Measurements from ENCODE around the gene ARHGAP11B.
"Not testable (repeated sequence)": the region's sequence is repeated elsewhere in the genome, so short reads cannot be mapped to it uniquely, and the experiment has no call there.

ARHGAP11B gene

GRCh38 chr15:30625436-30626193 is at the start of gene ARHGAP11B:
Gene ARHGAP11B (plus strand): TSS chr15:30626128.
- not testable (repeated sequence) for H3K27me3 ChIP-seq (ENCODE audit: insufficient read depth, low read length); H3K4me1 ChIP-seq (ENCODE audit: insufficient read depth, low read length); H3K9me3 ChIP-seq (ENCODE audit: low read length); H3K36me3 ChIP-seq (ENCODE audit: insufficient read depth, low read length)
- peak within 1 kb of the TSS; percentile 27 for H2AFZ ChIP-seq (ENCODE audit: low read depth, low read length)
- peak within 1 kb of the TSS; percentile 61 for H3K4me3 ChIP-seq (ENCODE audit: low read length)

- not testable (repeated sequence) for H3K36me3 ChIP-seq (ENCODE audit: insufficient read depth, low read length); H3K4me3 ChIP-seq (ENCODE audit: low read length); H3K9me3 ChIP-seq (ENCODE audit: low read length); H2AFZ ChIP-seq (ENCODE audit: low read depth, low read length); H3K4me1 ChIP-seq (ENCODE audit: insufficient read depth, low read length); H3K27me3 ChIP-seq (ENCODE audit: insufficient read depth, low read length)
Observed at GRCh38 chr15:30579394-30579970, 46.4 kb upstream of the ARHGAP11B start.

DNA sequence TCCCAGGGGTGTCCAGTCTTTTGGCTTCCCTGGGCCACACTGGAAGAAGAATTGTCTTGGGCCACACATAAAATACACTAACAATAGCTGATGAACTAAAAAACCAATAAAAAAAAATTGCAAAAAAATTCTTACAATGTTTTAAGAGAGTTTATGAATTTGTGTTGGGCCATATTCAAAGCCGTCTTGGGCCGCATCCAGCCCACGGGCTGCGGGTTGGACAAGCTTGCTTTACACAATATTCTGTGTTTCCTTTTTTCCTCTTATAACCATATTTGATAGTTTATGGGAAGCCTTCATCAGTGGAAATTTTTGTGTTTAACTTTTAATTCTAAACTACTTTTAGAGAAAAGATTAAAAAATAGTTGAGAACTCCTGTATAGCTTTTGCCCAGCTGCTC is 45.2 kb upstream of the ARHGAP11B start:
- not testable (repeated sequence) for H3K36me3 ChIP-seq (ENCODE audit: insufficient read depth, low read length); H3K4me3 ChIP-seq (ENCODE audit: low read length); H2AFZ ChIP-seq (ENCODE audit: low read depth, low read length); H3K27me3 ChIP-seq (ENCODE audit: insufficient read depth, low read length); H3K4me1 ChIP-seq (ENCODE audit: insufficient read depth, low read length); H3K9me3 ChIP-seq (ENCODE audit: low read length)

GRCh38 chr15:30598953-30599352 is 27.0 kb upstream of the ARHGAP11B start:
- H3K36me3 ChIP-seq (ENCODE audit: insufficient read depth, low read length); H3K4me1 ChIP-seq (ENCODE audit: insufficient read depth, low read length); H3K4me3 ChIP-seq (ENCODE audit: low read length); H3K27me3 ChIP-seq (ENCODE audit: insufficient read depth, low read length); H3K9me3 ChIP-seq (ENCODE audit: low read length); H2AFZ ChIP-seq (ENCODE audit: low read depth, low read length): not testable (repeated sequence)

- H3K4me3 ChIP-seq (ENCODE audit: low read length); H3K9me3 ChIP-seq (ENCODE audit: low read length); H2AFZ ChIP-seq (ENCODE audit: low read depth, low read length); H3K27me3 ChIP-seq (ENCODE audit: insufficient read depth, low read length); H3K36me3 ChIP-seq (ENCODE audit: insufficient read depth, low read length); H3K4me1 ChIP-seq (ENCODE audit: insufficient read depth, low read length): not testable (repeated sequence)
Observed at GRCh38 chr15:30603796-30604195, 22.1 kb upstream of the ARHGAP11B start, which contains the start of gene GOLGA8H. Gene GOLGA8H (plus strand): TSS chr15:30604028. CDS start chr15:30604126, 98 bp downstream.

DNA sequence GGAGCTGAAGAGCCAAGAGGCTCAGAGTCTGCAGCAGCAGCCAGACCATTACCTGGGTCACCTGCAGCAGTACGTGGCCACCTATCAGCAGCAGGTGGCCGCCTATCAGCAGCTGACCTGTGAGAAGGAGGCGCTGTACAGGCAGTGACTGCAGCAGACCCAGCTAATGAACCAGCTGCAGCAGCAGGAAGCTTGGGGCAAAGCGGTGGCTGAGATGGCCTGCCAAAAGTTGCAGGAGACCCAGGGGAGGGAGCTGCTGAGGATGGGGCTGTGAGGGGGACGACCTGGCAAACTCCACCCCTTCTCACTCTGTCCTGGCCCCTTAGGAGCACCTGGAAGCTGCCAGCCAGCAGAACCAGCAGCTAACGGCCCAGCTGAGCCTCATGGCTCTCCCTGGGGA is 13.7 kb upstream of the ARHGAP11B start:
- H3K9me3 ChIP-seq (ENCODE audit: low read length); H3K27me3 ChIP-seq (ENCODE audit: insufficient read depth, low read length); H3K4me1 ChIP-seq (ENCODE audit: insufficient read depth, low read length); H3K4me3 ChIP-seq (ENCODE audit: low read length); H3K36me3 ChIP-seq (ENCODE audit: insufficient read depth, low read length); H2AFZ ChIP-seq (ENCODE audit: low read depth, low read length): not testable (repeated sequence)

DNA sequence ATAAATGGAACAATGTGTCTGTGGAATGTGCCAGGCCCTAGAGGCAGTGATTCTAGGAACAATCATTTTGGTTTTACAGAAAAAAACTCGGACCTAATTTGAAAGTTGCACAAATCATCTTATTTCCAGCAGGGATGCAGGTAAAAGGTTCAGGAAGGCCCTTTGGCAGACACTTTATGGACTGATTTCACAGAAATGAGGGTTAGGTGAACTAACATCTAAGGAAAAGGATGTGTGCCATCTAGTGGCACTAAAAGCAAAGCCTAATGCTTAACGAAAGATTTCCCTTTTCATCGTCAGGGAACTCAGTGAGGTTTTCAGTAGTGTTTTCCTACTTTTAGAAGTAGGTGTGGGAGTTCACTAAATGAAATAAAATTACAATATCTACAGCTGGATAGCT is 4.6 kb upstream of the ARHGAP11B start:
- not testable (repeated sequence) for H3K4me1 ChIP-seq (ENCODE audit: insufficient read depth, low read length); H2AFZ ChIP-seq (ENCODE audit: low read depth, low read length); H3K36me3 ChIP-seq (ENCODE audit: insufficient read depth, low read length); H3K27me3 ChIP-seq (ENCODE audit: insufficient read depth, low read length); H3K4me3 ChIP-seq (ENCODE audit: low read length); H3K9me3 ChIP-seq (ENCODE audit: low read length)

GRCh38 chr15:30626194-30626565 is 252 bp downstream of the ARHGAP11B start:
- Histone ChIP-seq H3K4me3 (ENCODE audit: low read length) (peak overlapping the region; percentile 56), H2AFZ (ENCODE audit: low read depth, low read length) (peak overlapping the region; percentile 27)
- not testable (repeated sequence) for H3K9me3 ChIP-seq (ENCODE audit: low read length); H3K27me3 ChIP-seq (ENCODE audit: insufficient read depth, low read length); H3K4me1 ChIP-seq (ENCODE audit: insufficient read depth, low read length); H3K36me3 ChIP-seq (ENCODE audit: insufficient read depth, low read length)

- H3K36me3 ChIP-seq (ENCODE audit: insufficient read depth, low read length); H3K4me1 ChIP-seq (ENCODE audit: insufficient read depth, low read length); H3K9me3 ChIP-seq (ENCODE audit: low read length); H3K27me3 ChIP-seq (ENCODE audit: insufficient read depth, low read length): not testable (repeated sequence)
- Histone ChIP-seq H3K4me3 (ENCODE audit: low read length) (peak overlapping the region; percentile 56), H2AFZ (ENCODE audit: low read depth, low read length) (peak overlapping the region; percentile 27)
Observed at GRCh38 chr15:30626632-30627031, 704 bp downstream of the ARHGAP11B start.

GRCh38 chr15:30650012-30650929 is 24.3 kb downstream of the ARHGAP11B start:
- H3K4me3 ChIP-seq (ENCODE audit: low read length): no peak overlapping the region
- H3K36me3 ChIP-seq (ENCODE audit: insufficient read depth, low read length): peaks cover 31% of the 10 kb centered on the region
- no peak overlapping the region for H2AFZ ChIP-seq (ENCODE audit: low read depth, low read length)
- H3K4me1 ChIP-seq (ENCODE audit: insufficient read depth, low read length): no peaks in the 10 kb centered on the region
- H3K27me3 ChIP-seq (ENCODE audit: insufficient read depth, low read length): no peaks in the 10 kb centered on the region
- no peaks in the 10 kb centered on the region for H3K9me3 ChIP-seq (ENCODE audit: low read length)

- H3K36me3 ChIP-seq (ENCODE audit: insufficient read depth, low read length); H3K27me3 ChIP-seq (ENCODE audit: insufficient read depth, low read length); H3K9me3 ChIP-seq (ENCODE audit: low read length); H2AFZ ChIP-seq (ENCODE audit: low read depth, low read length); H3K4me3 ChIP-seq (ENCODE audit: low read length); H3K4me1 ChIP-seq (ENCODE audit: insufficient read depth, low read length): not testable (repeated sequence)
Observed at GRCh38 chr15:30661154-30661553, 35.2 kb downstream of the ARHGAP11B start.

DNA sequence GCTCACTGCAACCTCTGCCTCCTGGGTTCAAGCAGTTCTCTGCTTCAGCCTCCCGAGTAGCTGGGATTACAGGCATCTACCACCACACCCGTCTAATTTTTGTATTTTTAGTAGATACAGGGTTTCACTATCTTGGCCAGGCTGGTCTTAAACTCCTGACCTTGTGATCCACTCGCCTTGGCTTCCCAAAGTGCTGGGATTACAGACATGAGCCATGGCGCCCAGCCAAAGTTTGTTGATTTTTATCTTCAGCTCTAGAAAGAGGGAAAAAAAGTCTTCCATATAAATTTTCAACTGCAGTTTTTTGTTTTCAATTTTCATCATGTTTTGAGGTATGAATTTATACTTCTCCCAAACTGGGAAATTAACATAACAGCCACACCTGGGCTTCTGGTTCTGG is 43.7 kb downstream of the ARHGAP11B start:
- not testable (repeated sequence) for H2AFZ ChIP-seq (ENCODE audit: low read depth, low read length); H3K27me3 ChIP-seq (ENCODE audit: insufficient read depth, low read length); H3K4me1 ChIP-seq (ENCODE audit: insufficient read depth, low read length); H3K9me3 ChIP-seq (ENCODE audit: low read length); H3K4me3 ChIP-seq (ENCODE audit: low read length)
- H3K36me3 ChIP-seq (ENCODE audit: insufficient read depth, low read length): peaks cover 12% of the 10 kb centered on the region

DNA sequence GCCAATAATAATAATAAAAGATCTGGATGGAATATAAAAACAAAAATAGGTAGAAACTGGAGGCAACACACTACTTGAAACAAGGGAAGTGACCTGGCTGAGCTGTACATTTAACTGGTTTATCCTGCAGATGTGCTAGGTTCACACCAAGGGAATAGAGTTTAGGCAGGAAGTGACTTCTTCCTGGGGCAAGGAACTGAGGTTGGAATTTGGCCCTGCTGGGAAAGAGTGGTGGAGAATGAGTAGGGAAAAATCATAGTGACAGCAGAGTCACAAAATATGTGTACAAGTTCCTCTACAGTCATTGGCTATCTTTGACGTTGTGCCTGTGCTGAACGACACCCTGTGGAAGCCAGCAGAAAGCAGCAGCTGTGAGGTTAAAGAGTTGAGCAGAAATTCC is 44.1 kb downstream of the ARHGAP11B start:
- H3K27me3 ChIP-seq (ENCODE audit: insufficient read depth, low read length): no peaks in the 10 kb centered on the region

More for the DNA sequence above, 44.1 kb downstream of the ARHGAP11B start:
- Histone ChIP-seq H3K36me3 (ENCODE audit: insufficient read depth, low read length) (peaks cover 12% of the 10 kb centered on the region), H3K9me3 (ENCODE audit: low read length) (peaks cover 2% of the 10 kb centered on the region), H3K4me1 (ENCODE audit: insufficient read depth, low read length) (no peaks in the 10 kb centered on the region), H3K4me3 (ENCODE audit: low read length) (no peak overlapping the region), H2AFZ (ENCODE audit: low read depth, low read length) (no peak overlapping the region)
